Sigmoid colon (tissue), 4 donors: ENCODE measurements around the gene LDLRAD3.

ENCODE experiments used
- EP300 ChIP-seq, 4 donors: sonication (generic); formaldehyde crosslinking; IDR thresholded peaks; one replicate each; pipeline ENCODE4 v1.6.1; 2017; ENCODE audit warnings: antibody characterized with exemption in 4 of 4
- POLR2A ChIP-seq, 2 donors: fragments of 450-650 bp; IDR thresholded peaks; one replicate each; pipeline ENCODE4 v1.6.1; 2016; ENCODE audit warnings: antibody characterized with exemption in 2 of 2, mild to moderate bottlenecking in 2 of 2, moderate library complexity in 2 of 2
- POLR2AphosphoS5 ChIP-seq, 4 donors: sonication (generic); formaldehyde crosslinking; IDR thresholded peaks; one replicate each; pipeline ENCODE4 v1.6.1; 2017; ENCODE audit warnings: antibody characterized with exemption in 4 of 4
- TF ChIP-seq, protein P1 (sequence below), 4 experiments: fragments of 450-650 bp in 3 of 4; fragments of 200-600 bp in 1 of 4; IDR thresholded peaks; one replicate each; pipeline ENCODE4 v1.5.1; 2016 to 2019; ENCODE audit warnings: antibody characterized with exemption in 4 of 4, mild to moderate bottlenecking in 3 of 4, moderate library complexity in 2 of 4

DNA sequence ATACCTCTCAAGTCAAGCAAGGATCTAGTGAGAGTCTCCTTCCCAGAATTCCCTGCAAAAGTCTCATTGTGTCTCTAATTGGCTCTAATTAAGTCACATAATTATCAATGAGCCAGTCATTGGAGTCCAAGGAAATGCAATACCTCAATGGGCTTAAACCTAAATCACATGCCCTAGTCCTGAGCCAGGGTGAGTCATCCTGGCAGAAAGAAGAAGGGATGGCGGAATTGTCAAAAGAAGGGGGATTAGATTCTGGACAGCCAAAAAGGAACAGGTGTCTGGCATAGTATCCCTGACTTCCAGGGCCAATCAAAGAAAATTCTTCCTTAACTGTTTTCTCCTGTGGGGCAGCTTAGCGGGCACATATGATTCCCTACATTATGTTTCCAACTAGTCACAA, 25.1 kb upstream of the LDLRAD3 start:
- TF ChIP-seq, protein P1, sequence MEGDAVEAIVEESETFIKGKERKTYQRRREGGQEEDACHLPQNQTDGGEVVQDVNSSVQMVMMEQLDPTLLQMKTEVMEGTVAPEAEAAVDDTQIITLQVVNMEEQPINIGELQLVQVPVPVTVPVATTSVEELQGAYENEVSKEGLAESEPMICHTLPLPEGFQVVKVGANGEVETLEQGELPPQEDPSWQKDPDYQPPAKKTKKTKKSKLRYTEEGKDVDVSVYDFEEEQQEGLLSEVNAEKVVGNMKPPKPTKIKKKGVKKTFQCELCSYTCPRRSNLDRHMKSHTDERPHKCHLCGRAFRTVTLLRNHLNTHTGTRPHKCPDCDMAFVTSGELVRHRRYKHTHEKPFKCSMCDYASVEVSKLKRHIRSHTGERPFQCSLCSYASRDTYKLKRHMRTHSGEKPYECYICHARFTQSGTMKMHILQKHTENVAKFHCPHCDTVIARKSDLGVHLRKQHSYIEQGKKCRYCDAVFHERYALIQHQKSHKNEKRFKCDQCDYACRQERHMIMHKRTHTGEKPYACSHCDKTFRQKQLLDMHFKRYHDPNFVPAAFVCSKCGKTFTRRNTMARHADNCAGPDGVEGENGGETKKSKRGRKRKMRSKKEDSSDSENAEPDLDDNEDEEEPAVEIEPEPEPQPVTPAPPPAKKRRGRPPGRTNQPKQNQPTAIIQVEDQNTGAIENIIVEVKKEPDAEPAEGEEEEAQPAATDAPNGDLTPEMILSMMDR (IDR thresholded peaks at IDR 0.05) = no peak
- TF ChIP-seq EP300 (IDR thresholded peaks at IDR 0.05) (no peak), POLR2A (IDR thresholded peaks at IDR 0.05) (no peak), POLR2AphosphoS5 (IDR thresholded peaks at IDR 0.05) (no peak)
